HG03025 (cell line): ENCODE data around the gene ZNF397.

Experiments
- ATAC-seq: cut with Tn5 transposase; IDR thresholded peaks from one replicate; pipeline ENCODE4 v1.9.1; 2021; ENCODE audit warnings: mild to moderate bottlenecking, moderate library complexity; ENCODE audit not compliant: unreplicated experiment, low FRiP score

Gene ZNF397

DNA sequence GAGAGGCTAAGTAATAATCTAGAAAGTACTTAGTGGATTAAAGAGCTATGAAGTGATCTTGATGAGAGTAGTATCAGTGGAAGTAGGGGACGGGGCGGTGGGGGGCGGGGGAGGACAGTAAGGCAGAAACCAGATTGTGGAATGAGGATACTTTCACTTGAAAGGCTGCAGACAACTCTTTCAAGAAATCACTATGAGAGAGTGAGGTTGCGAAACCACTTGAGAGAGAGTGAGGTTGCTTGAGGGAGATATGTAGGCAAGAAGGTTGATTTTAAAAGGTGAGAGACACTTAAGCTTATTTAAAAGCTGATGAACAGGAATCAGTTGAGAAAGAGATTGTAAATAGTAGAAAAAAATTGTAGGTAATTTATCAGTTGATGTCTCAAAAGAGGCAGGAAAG is 3.8 kb downstream of the ZNF397 start:
- ATAC-seq = no peak

DNA sequence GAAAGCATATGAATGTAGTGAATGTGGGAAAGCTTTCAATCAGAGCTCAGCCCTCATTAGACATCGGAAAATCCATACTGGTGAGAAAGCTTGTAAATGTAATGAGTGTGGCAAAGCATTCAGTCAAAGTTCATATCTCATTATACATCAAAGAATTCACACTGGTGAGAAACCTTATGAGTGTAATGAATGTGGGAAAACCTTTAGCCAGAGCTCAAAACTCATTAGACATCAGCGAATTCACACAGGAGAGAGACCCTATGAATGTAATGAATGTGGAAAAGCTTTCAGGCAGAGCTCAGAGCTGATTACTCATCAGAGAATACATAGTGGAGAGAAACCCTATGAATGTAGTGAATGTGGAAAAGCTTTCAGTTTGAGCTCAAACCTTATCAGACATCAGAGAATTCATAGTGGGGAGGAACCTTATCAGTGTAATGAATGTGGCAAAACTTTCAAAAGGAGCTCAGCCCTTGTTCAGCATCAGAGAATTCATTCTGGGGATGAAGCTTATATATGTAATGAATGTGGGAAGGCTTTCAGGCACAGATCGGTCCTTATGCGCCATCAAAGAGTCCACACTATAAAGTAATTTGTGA is 5.0 kb downstream of the ZNF397 start:
- ATAC-seq = no peak

DNA sequence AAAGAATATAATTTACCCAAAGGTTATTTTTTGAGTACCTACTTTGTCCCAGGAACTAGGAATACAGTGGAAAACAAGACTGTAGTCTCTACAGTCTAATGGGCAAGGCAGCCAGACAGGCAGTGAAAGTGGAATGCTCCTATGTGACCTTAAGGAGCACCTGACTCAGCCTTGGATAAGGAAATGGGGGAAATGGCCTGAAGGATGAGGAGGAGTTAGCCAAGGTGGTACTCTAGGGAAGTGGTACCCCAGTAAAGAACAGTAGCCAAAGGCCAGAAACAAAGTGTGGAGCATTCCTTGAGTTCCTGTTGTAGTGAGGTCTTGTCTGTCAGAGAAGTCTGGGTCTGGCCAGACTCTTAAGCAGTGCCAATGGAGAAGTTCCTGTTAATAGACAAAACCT is 6.0 kb downstream of the ZNF397 start:
- ATAC-seq = no peak

DNA sequence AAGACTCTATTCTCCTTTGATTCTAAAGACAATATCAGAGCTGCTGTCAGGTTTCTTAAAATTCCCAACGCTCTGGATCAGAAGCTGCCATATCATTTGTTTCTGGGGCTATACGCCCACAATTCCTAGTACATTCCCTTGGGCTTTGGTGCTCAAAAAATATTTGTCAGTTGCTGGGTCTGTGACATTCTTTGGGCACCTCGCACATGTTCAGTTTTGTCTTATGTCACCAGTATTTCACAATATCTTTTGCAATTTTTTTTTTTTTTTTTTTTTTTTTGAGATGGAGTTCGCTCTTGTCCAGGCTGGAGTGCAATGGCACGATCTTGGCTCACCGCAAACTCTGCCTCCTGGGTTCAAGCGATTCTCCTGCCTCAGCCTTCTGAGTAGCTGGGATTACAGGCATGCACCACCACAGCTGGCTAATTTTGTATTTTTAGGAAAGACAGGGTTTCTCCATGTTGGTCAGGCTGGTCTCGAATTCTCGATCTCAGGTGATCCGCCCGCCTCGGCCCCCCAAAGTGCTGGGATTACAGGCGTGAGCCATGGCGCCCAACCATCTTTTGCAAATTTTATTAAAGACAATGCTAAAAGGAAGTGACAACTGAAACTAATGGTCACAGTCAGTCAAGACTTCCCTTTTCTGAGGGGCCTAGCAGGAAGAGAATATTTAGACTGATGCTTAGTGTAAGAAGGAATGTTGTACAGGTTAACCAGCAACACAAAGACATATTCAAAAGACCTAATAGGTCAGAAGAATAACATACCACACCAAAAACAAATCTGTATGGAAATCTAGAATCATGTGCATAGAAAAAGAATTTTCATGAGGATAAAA is 6.8 kb downstream of the ZNF397 start:
- ATAC-seq = no peak

DNA sequence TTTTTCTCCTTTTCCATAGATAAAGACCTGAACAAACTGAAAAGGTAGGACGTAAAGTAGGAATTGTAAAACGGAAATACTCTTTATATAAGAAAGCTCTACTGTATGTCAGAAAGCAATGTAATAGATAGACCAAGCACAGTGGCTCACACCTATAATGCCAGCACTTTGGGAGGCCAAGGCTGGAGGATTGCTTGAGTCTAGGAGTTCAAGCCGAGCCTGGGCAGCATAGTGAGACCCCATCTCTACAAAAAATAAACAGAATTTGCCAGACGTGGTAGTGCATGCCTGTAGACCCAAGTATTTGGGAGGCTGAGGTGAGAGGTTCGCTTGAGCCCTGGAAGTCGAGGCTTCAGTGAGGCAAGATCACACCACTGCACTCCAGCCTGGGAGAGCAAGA is 7.6 kb downstream of the ZNF397 start:
- ATAC-seq = no peak

DNA sequence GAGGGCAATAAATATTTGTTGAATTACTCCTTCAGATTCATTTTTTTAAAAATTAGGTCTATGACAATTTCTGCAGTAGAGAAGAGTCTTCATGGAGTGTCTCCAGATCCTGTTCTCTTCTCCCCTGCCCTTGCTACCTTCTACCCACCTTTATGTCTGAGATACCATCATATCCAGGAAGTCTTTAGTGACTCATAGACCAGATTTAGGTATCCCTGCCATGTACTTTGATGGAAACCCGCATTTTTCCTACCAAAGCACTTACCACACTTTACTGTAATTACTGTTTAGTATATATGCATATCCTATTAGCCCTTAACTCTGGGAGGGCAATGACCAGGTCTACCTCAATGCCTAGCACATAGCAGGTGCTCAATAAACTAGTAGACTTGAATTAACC is 11.6 kb downstream of the ZNF397 start:
- ATAC-seq = no peak

DNA sequence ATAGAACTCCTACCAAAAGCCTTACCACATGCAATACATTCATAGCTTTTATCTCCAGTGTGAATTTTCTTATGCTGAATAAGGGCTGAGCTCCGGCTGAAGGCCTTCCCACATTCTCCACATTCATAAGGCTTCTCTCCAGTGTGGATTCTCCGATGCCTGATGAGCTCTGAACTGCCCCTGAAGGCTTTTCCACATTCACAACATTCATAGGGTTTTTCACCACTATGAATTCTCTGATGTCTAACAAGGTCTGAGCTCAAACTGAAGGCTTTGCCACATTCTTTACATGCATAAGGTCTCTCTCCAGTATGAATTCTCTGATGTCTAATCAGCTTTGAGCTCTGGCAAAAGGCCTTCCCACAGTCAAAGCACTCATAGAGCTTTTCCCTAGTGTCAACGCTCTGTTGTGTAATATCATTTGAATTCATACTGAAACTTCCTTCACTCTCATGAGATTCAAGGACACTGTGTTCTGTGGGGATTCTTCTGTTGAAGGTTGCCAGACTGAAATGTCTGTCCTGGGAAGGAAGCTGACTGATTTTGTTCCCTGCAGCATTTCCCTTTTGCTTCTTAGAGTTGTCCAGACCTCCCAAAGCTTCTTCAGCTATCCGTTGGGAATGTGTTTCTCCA is 12.9 kb downstream of the ZNF397 start:
- ATAC-seq = no peak

DNA sequence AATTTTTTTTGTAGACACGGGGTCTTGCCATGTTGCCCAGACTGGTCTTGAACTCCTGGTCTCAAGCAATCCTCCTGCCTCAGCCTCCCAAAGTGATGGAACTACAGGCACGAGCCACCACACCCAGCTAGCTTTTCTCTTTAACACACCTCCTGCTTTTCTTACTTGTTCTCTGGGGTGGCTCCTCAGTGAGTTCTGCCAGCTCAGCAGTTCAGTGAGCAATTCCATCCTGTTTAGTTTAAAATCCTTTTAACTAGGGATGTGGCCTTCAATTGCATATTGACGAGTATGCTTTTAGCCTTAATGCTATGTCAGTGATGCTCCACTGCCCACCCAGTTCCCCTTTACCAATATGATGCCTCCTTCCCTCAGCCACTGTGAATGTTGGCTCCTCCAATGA is 16.1 kb downstream of the ZNF397 start:
- ATAC-seq = no peak

DNA sequence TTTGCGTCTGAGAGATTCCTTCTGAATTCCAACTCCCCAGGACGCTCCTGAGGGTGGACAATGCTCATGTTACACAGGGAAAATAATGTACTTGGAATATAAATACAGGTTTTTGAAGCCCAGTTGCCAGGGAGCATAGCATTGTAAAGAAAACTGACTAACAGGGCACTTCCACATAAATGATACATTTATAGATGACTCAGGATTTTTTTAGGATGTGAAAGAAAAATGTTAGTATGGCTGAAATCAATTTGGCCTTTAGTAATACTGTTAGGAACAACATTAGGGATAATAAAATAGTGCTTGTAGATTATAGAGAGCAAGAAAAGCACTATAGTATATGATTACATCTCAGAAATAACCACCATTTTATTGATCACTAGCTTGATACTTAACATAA is 23.6 kb downstream of the ZNF397 start:
- no peak for ATAC-seq

DNA sequence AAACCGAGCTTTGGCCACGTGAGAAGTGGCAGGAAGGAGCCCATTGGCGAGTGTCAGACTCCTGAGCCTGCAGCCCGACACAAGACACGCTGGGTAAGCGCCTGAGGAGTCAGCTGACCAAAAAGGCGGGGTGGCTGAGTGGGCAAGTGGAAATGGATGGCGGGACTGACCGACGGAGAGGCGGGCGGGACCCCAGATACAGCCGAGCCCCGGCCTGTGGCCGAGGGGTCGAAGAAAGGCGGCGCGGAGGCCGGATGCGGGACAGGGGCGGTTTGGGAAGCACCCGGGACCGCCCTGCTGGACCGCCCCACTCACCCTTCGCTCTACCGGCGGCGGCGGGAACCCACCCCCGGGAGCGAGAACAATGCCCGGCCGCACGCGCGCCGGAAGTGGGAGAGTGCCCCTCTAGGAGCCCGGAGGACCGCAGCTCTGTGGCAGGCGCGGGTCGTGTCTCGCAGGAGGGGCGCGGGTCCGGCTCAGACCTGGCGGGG is 26.4 kb downstream of the ZNF397 start:
- no peak for ATAC-seq

DNA sequence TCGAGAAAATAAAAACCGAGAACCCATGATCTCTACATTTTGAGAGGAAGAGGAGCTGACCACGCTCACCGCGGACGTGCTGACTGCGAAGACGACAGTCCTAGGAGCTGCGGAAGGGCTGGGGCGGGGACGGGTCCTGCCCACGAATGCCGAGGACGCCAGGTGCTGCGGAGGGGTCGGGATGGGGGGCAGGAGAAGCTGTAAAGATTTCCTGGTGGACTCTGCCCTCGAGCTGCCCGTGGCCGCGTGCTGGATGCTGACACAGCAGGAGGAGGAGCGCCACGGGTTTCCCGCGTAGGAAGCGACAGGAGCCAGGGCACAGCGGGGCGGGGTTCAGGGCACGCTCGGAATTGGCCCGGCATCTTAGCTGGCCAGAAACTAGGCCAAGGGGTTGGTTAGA is 27.0 kb downstream of the ZNF397 start:
- ATAC-seq = no peak

DNA sequence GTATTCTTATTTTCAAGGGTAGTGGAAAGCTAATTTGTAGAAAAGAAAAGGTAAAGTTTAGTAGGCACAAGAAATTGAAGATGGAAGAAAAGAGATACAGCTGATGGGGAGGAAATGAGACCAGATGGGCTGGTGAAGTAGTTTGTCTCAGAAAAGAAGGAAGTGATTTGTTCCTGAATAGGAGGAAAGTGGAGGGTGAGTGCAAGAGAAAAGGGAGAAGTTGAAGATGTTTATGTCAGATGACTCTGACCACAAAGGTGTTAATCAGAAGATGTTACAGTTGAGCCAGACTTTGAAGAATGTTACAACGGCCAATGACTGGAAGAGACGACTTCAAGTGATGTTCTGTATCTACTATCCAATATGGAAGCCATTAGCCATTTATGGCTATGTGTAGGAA is 28.0 kb downstream of the ZNF397 start:
- ATAC-seq = no peak

DNA sequence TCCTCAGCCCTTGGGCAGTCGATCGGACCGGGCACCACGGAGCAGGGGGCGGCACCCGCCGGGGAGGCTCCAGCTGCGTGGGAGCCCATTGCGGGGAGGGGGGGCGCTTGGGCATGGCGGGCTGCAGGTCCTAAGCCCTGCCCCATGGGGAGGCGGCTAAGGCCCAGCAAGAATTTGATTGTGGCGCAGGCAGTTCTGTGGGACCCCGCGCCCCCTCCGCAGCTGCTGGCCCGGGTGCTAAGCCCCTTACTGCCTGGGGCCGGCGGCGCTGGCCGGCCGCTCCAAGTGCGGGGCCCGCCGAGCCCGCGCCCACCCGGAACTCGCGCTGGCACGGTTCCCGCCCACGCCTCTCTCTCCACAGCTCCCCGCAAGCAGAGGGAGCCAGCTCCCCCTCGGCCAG is 30.8 kb downstream of the ZNF397 start:
- ATAC-seq = no peak

DNA sequence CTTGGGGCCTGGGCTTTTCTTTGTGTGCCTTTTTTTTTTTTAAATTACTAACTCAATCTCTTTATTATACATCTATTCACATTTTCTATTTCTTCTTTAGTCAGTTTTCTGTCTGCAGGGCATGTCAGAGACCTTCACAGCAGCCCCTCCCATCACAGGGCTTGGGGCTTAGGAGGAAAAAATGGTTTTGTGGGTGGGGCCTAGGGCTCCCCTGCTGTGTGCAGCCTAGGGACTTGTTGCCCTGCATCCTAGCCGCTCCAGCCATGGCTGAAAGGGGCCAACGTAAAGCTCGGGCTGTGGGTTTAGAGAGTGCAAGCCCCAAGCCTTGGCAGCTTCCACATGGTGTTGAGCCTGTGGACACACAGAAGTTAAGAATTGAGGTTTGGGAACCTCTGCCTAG is 35.4 kb downstream of the ZNF397 start:
- ATAC-seq = no peak

DNA sequence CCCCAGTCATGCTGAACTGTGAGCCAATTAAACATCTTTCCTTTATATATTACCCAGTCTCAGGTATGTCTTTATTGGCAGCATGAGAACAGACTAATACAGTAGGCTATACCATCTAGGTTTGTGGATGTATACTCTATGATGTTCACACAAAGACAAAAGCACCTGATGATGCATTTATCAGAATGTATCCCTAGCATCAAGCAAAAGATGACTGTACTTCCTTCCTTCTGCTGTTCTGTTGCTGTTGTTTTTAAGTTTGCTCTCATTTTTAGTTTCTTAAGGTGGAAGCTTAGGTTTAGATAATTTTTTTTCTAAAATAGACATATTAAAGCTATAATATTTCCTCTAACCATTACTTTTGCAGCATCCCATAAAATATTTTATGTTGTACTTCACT is 36.8 kb downstream of the ZNF397 start:
- ATAC-seq = no peak

DNA sequence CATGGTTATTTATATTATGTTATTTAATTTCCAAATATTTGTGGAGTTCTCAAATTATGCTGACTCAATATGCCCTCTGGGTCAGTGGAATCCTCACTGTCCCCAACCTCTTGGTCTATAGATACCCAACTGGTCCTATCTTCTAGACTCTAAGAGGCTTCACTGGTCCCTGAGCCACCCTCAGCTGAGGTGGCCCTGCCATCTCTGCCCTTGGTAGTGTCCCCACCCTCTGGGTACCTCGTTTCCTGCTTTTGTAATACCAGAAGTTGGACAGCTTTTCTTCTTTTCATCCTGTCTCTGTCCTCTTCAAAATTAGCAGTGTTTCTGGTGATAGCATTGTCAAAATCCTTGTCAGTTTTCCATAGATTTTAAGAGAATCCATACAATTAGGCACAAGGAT is 37.3 kb downstream of the ZNF397 start:
- ATAC-seq = no peak

DNA sequence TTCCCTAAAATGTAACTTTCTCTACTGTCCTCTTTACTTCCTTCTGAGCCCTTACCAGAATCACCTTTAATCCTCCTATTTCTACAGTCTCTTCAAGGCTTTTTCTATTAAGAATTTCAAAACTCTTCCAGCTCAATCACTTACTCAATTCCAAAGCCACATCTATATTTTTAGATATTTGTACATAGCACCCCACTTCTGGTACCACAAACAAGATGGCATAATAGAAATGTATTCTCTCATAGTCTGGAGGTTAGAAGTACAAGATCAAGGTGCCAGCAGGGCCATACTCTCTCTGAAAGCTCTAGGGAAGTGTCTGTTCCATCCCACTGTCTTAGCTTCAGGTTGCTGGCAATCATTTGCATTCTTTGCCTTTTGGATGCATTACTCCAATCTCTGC is 38.1 kb downstream of the ZNF397 start:
- ATAC-seq = no peak

DNA sequence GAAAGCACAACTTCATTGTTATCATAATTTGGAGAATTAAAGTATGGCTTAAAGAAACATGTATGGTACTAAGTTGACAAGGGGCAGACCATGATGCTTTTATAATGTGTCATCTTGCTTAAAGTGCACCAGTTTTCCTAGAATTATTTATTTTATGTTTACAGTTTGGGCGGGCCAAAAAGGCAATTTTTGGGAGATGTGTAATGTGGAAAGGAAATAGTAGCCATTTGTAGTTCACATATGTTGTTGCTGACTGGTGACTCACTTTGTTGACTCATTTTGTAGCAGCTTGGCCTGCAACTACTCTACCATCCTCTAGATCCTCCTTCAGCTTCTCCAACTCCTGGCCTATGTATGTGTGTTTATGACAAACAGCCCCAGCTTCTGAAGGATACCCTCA is 41.5 kb downstream of the ZNF397 start:
- no peak for ATAC-seq

DNA sequence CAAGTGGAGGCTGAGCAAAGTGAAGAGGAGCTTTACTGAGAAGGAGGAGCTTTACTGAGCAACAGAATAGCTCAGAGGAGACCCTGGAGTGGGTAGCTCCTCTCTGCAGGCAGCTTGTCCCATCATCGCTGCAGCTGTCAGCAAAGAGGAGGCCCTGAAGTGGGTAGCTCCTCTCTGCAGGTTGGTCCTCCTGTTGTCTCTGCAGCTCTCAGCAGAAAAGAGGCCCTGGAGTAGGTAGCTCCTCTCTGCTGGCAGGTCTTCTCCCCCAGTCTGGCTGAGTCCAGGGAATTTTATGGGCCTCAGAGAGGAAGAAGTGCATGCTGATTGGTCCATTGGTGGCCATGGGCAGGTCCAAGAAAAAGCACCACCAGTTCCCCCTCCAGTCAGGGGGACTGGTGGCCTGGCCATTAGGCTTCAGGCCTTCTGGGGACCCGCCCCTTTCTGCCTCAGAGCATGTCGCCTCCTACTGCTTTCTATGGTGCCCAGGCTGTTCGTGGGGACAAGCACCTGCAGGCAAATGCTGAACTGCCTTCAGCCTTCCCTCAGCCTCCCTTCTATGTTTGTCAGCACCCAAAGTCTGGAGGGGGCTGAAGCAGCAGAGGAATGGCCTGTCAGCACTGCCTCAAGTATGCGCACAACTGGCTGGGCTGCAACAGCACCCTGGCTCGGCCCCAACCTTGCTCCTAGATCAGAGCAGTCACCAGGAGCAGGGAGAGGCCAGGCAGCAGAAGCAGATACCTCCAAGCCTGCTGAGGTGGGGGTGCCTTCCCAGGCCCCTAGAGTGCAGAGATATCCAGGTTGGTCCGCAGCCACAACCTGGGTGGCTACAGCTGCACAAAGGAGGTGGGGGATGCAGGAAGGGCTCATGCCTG is 43.3 kb downstream of the ZNF397 start:
- no peak for ATAC-seq

DNA sequence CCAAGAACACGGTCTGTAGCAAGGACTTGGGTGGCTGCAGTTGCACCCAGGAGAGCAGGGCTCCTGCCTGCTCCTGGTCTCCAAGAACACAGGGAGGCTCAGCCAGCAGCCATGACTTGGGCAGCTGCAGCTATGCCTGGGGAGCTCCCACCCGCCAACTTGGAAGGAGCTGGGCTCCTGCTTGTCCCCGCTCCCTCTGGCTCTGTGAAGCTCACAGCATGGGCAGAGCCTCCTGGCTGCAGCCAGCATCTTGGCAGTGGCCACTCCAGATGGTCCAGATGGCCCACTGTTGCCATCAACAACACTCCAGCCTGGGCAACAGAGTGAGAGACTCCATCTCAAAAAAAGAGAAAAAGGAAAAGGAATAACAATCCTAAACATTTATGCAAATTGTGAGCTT is 44.0 kb downstream of the ZNF397 start:
- ATAC-seq = no peak

DNA sequence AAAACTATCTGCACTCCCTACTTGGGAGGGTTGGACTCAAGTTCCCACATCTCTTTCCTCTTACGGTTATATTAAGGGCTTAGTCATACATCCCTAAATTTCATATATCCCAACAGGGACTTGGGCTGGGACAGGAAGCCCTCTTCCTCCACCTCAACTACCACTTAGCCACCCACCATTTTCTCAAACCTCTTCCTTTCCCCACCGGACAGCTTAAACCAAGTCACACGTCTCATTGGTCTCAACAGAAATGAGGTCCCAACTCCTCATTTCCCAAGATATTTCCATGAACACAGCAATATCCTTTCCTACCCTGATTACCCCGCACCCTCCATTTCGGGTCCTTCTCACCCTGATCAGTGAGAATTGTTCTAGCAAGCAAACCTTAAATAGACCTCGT is 48.5 kb downstream of the ZNF397 start:
- ATAC-seq = no peak
